ENCODE measurements around the gene PDLIM3.
A peak's percentile ranks its signal among the peaks of the same experiment; 100 is the strongest.

Gene PDLIM3, protein sequence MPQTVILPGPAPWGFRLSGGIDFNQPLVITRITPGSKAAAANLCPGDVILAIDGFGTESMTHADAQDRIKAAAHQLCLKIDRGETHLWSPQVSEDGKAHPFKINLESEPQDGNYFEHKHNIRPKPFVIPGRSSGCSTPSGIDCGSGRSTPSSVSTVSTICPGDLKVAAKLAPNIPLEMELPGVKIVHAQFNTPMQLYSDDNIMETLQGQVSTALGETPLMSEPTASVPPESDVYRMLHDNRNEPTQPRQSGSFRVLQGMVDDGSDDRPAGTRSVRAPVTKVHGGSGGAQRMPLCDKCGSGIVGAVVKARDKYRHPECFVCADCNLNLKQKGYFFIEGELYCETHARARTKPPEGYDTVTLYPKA

DNA sequence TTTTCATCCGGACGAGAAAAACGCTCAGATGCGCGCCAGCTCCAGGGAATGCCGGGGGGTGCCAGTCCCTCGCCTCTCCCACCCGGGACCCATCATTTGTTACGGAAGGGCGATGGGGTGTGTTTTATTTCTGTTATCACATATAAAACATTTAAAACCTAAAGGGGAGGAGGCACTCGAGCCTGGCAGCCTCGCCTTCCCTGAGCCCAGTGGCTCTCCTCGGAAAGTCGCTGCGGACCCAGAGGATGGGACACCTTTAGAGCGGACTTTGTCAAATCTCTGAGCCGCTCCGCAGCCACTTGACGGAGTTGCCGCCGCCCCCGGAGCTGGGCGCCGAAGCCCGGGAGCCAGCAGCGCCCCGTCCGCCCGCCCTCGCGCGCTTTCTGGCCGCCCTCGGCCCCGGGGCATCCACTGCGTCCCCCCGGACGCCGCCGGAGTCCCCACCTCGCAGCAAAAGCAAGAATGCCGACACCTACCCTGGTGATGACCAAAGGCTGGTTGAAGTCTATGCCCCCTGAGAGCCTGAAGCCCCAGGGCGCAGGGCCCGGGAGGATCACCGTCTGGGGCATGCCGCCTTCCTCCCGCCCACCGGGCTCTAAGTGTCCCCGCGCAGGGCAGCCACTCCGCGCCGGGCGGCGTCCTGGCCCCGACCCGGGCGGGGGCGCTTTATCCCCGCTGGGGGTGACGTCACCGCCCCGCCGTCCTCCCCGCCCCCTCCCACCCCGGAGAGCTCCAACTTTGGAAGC is at the start of gene PDLIM3:
TSS of gene PDLIM3 (minus strand) at position 642 of the 746 bp plus-strand sequence. CDS start at position 569, 73 bp downstream.
- TF ChIP-seq, protein P1, sequence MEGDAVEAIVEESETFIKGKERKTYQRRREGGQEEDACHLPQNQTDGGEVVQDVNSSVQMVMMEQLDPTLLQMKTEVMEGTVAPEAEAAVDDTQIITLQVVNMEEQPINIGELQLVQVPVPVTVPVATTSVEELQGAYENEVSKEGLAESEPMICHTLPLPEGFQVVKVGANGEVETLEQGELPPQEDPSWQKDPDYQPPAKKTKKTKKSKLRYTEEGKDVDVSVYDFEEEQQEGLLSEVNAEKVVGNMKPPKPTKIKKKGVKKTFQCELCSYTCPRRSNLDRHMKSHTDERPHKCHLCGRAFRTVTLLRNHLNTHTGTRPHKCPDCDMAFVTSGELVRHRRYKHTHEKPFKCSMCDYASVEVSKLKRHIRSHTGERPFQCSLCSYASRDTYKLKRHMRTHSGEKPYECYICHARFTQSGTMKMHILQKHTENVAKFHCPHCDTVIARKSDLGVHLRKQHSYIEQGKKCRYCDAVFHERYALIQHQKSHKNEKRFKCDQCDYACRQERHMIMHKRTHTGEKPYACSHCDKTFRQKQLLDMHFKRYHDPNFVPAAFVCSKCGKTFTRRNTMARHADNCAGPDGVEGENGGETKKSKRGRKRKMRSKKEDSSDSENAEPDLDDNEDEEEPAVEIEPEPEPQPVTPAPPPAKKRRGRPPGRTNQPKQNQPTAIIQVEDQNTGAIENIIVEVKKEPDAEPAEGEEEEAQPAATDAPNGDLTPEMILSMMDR (IDR thresholded peaks at IDR 0.05; ENCODE audit: low read depth, low read length), result no peak

DNA sequence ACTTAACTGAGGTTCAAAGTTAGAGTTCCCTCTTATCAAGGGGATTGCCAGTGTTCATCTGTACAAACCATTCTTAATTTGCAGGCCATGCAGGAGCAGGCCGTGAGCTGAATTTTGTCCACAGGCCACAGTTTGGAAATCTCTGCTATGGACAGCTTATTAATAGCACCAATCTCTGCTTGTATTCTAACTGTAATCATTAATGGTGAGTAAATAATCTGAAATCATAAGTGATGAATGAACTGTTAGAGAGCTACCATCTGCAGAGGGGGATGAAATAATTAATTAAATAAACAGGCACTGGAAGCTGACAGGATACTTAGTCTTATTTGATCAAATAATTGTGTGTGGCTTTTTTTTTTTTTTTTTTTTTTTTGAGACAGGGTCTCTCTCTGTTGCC is 48.5 kb upstream of the PDLIM3 start:
- H3K4me3 ChIP-seq (ENCODE audit: low read depth, low read length), result no peak overlapping the region
- TF ChIP-seq, protein P1 (IDR thresholded peaks at IDR 0.05; ENCODE audit: low read depth, low read length), result no peak

More for the DNA sequence above, at the start of gene PDLIM3:
- peak within 1 kb of the TSS; percentile 53 for H3K4me3 ChIP-seq (ENCODE audit: low read depth, low read length)

DNA sequence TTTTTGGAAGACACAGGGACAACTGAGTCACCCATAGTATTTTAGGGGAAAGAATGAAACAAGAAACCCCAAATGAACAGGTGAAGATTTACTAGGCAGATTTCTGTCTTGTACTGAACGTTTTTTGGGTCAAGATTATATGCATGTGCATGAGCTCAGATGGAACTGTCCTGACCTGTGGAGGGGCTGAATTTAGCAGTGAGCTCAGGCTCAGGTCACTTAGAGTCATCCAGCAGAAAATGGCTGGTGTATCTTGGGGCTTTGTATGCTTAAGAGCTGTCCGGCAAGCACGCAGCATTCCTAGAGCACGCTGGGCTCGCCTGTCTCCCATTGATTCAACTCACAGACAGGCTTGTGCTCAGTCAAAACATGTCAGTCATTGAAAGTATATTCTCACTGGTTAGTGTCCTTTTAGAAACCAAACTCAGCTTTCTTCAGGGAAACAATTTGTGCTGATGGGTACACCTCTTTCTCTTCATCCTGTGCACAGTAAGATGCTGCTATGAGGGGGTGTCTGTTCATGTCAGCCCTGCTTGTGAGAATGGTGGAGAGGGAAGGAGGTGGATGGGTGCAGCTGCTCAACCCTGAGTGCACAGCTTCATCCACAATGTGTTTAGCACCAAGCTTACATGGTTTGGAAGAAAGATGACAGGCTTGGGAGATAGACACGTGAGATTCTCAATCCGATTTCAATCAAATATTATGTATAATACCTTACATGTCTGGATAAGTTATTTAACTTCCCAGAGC is 47.5 kb upstream of the PDLIM3 start:
- H3K4me3 ChIP-seq (ENCODE audit: low read depth, low read length), result no peak overlapping the region
- TF ChIP-seq, protein P1 (IDR thresholded peaks at IDR 0.05; ENCODE audit: low read depth, low read length), result no peak

DNA sequence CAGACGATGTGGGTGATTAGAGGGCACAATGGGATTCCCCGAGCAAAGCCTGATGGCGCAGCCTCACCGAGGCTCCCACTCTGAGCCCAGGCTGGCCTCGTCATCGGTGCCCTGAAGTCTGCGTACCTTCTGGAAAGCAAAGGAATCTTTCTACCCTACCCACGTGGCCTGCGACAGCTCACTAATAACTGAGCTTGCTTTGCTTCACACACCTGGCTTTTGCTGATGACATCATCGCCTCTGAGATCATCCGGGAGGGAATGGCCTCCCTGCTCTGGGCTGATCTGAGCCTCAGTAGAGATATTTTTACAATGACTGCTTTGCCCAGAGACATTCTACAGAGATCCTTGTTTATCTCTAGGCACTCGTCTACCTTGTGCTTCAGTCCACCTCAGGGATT is 45.4 kb upstream of the PDLIM3 start:
- TF ChIP-seq, protein P1 (IDR thresholded peaks at IDR 0.05; ENCODE audit: low read depth, low read length), result no peak
- H3K4me3 ChIP-seq (ENCODE audit: low read depth, low read length), result no peak overlapping the region

DNA sequence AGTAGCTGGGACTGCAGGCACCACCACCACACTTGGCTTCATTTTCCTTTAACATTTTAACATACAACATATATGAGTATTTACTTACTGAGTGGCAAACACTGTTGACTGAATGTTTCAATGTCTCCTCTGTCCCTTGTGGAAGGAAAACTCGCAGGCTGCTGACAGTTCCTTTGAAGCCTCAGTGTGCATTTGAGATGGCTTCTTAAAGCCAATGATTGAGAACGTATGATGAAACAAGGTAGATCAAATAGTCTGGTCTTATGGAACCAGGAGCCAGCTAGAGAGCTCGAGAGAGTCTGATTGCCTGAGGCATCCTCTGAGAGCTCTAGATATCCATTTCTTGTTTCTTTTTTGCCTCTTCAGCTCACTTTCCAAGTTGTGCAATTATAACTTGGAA is 43.0 kb upstream of the PDLIM3 start:
- no peak overlapping the region for H3K4me3 ChIP-seq (ENCODE audit: low read depth, low read length)
- TF ChIP-seq, protein P1 (IDR thresholded peaks at IDR 0.05; ENCODE audit: low read depth, low read length), result no peak

DNA sequence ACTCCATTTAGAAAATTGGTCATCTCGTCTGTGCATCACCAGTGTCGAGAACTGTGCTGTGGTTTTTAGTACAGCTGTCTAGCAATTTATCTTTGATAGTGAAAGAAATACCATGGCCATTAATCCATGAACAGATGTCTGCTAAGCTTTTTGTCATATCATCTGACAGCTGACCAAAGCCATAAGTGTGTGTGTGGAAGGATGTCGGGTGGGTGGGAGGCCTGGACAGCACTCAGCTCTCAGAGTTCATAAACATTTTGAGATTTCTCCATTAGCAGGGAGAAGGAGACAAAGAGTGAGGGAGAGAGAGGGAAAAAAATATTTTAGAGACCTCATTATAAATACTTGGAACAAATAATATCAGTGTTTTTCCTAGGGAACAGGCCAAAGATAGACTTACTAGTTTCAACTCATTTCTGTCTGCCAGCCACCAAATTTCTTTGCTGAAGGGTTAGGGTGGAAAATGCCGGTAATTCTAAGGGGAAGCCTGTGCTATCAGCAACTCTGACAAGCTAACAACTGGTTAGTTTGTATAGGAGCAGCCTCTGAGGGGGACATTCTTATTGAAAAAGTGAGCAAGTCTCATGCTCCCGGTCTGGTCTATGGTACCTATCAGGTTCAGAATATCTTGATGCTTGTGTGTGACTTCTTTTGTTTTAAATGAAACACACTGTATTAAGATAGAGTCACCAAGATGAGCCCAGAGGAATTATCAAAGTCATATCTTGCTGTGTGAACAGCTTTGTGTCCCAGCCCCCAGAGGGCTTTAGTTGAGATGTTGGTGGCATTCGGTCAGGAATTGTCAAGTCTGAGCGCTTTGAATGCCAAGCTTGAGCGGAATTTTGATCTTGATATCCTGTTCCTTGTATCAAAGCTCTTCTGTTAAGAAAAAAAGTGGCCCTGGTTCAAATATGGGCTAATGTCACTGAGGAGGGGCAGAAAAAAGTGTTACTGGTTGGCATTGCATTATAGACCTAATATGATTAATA is 41.9 kb upstream of the PDLIM3 start:
- H3K4me3 ChIP-seq (ENCODE audit: low read depth, low read length), result no peak overlapping the region
- TF ChIP-seq, protein P1 (IDR thresholded peaks at IDR 0.05; ENCODE audit: low read depth, low read length), result no peak

Measured in WI38 (cell line).